HL-60/S4 treated with phorbol 12-myristate 13-acetate at 8.2 ng/mL for 4 days and 3 days (cell line): Measurements from ENCODE around the gene HIBCH.
"Not testable (repeated sequence)": the region's sequence is repeated elsewhere in the genome, so short reads cannot be mapped to it uniquely, and the experiment has no call there.

Source experiments
- in situ Hi-C: fragments of 300-500 bp; cut with MboI; formaldehyde crosslinking; loops from 2 replicates; pipeline ENCODE4 v1.15.0; 2022; ENCODE audit warnings: low sequenced_read_pairs

The HIBCH gene

DNA sequence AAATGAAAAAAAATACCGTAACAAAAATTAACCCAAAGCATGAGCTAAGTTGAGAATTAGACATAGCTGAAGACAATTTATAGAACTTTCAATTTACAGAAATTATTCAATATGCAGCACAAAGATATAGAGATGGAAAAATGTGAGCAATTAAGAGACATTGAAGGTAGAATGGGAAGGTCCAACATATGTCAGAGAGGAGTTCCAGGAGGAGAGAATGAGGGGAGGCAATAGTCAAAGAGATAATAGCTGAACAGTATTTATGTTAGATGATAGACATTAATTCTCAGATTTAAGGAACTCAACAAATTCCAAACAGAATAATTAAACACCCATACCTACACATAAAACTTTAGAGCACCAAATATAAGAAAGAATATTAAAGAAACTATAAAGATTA is 154.1 kb downstream of the HIBCH start:
- in situ Hi-C loops: no loop called here

DNA sequence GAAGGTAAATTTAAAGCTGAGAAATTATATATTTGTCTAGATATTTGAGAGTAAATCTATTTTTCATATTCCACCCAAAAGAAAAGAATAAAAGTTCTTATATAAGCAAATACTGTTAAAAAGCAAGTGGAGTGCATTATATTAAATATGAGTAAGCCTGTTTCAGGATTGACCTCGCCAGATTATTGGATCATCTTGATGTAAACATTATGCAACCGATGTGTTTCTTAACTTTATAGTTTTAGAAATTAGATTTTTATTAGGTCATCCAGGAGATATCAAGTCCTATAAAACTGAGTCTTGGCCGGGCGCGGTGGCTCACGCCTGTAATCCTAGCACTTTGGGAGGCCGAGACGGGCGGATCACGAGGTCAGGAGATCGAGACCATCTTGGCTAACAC is 156.8 kb downstream of the HIBCH start:
- in situ Hi-C loops: no loop called here

DNA sequence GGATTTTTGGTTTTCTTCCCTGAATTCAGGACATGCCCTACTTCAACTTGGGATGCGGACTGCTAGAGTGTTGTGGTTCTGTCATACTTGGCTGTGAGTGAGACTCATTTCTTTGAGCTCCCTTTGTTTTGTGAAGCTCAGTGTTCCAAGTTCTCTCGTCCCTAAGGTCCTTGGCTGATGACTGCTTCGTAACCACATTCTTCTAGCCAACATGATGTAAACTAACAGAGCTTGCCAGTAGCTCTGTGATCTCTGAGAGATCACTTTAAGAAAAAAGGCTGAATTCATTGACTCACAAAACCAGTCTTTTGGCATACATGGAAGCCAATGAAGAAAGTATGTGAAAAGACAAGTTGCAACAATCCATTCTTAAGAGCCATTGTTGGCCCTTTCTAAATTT is 160.2 kb downstream of the HIBCH start:
- in situ Hi-C loops: no loop called here

DNA sequence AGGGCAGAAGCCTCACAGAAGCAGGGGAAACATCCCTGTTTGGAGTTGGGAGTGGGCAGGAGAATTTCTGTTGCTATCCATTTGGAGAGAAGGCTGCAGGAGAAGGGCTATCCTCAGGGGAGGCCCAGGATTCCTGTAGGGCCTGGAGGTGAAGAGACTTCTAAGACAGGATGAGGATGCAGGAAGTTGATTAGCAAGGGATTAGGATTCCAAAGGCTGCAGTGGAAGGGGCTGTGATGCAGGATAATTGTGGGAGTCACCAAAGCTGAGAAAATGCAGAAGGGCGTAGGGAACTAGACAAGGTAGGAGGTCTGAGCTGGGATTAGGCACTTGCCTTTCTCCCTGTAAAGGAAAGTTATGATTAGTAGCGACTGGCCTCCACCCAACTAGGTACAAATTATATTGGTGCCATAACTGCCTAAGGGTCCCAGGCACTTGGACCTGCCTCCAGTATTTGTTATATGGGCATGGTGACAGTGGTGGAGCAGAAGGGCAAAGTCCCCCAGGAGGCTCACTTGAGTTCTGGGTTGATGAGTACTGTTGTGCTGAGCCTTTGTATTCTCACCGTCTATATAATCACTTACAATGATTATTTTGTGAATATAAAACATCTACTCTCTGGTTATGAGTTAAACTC is 160.7 kb downstream of the HIBCH start:
- in situ Hi-C loops: no loop called here

DNA sequence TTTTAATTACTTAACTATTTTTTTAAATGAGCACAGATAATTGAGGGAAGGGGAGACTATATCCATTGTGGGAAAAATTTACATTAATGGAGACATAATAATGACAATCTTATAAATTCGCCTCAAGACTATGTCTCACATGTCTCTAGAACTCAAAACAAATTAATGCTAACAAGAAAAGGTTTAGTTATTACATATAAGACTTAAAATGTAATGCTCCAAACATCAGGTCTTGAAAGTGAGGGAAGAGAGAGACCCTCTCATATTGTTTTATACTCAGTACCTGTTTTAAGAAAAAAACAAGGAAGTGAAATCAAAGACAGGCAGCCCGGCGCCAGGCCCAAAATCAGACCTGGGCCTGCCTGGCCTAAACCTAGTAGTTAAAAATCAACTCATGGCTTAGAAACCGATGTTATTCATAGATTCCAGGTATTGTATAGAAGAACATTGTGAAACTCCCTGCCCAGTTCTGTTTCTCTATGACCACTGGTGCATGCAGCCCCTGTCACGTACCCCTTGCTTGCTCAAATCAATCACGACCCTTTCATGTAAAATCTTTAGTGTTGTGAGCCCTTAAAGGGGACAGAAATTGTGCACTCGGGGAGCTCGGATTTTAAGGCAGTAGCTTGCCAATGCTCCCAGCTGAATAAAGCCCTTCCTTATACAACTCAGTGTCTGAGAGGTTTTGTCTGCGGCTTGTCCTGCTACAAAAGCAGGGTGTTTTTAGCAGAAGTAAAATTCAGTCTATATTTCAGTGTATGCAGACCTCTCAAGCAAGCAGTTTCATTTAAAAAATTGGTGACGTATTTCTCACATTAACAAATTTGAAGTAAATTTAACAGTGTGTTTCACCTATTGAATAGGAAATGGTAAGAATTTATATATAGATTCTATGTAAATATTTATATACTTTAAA is 161.8 kb downstream of the HIBCH start:
- in situ Hi-C loops: not testable (repeated sequence)

DNA sequence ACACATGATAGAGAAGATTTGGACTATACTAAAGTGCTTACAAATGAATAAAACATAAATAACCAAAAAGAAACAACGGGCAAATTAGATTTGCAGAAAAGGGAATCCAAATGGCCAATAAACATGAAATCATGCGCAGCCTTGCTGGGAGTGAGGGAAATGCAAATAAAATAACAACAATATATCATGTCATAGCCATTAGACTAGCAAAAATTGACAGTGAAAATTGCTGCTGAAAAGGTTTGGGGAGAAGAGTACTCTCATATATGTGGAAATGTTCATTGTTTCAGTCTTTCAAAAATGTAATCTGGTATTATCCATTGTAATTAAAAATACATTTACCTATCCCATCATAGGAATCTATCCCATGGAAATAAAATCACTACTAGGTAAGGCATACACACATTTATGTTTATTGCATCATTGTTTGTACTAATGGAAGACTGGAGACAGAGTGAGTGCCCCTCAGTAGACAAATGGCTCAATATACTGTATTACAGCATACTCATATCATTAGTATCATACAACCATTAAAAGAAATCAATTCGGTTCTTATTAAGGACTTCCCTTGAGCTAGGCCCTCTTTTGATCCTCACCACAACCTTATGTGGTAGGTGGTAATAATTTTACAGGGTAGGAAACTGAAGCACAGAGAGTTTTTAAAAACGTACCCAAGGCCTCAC is 163.0 kb downstream of the HIBCH start:
- in situ Hi-C loops: no loop called here
